Liver (tissue), 9 donors: Measurements from ENCODE around the gene PGA3. TPM values are rescaled to one million over a fixed set of nuclear protein-coding genes. Genes with fewer than 3 reads are reported as not detected.

Source experiments
- DNase-seq: peaks from one replicate; pipeline ENCODE4 v3.0.0-alpha.2; 2017; ENCODE audit warnings: low spot score
- H3K27ac ChIP-seq, 2 donors: one replicate each; pipeline ENCODE4 v1.7.0; 2013; ENCODE audit warnings: inconsistent platforms in 2 of 2, low read length in 2 of 2, control low read depth in 1 of 2, low read depth in 1 of 2, mild to moderate bottlenecking in 1 of 2
- H3K27me3 ChIP-seq, 4 donors: one replicate each; pipeline versions ENCODE4 v1.6.1 to v1.7.0; 2013; ENCODE audit warnings: low read length in 3 of 4, inconsistent platforms in 1 of 4, mild to moderate bottlenecking in 1 of 4, moderate library complexity in 1 of 4; ENCODE audit not compliant: control insufficient read depth in 4 of 4, insufficient read depth in 4 of 4
- H3K36me3 ChIP-seq, 4 donors: one replicate each; pipeline versions ENCODE4 v1.6.1 to v1.7.0; 2013; ENCODE audit warnings: low read length in 3 of 4, mild to moderate bottlenecking in 3 of 4, low read depth in 1 of 4, moderate library complexity in 1 of 4; ENCODE audit not compliant: control insufficient read depth in 4 of 4, insufficient read depth in 3 of 4
- H3K4me1 ChIP-seq, 4 donors: one replicate each; pipeline versions ENCODE4 v1.6.1 to v1.7.0; 2013; ENCODE audit warnings: low read length in 3 of 4, mild to moderate bottlenecking in 3 of 4, moderate library complexity in 1 of 4; ENCODE audit not compliant: control insufficient read depth in 4 of 4, insufficient read depth in 4 of 4
- H3K4me3 ChIP-seq, 3 donors: one replicate each; pipeline versions ENCODE4 v1.6.1 to v1.7.0; 2013; ENCODE audit warnings: low read length in 3 of 3, control low read depth in 1 of 3, low read depth in 1 of 3, mild to moderate bottlenecking in 1 of 3
- H3K9ac ChIP-seq, 2 donors: one replicate each; pipeline ENCODE4 v1.7.0; 2013; ENCODE audit warnings: low read length in 2 of 2, mild to moderate bottlenecking in 2 of 2, moderate library complexity in 2 of 2, control low read depth in 1 of 2, low read depth in 1 of 2
- H3K9me3 ChIP-seq, 4 donors: one replicate each; pipeline versions ENCODE4 v1.6.1 to v1.7.0; 2013; ENCODE audit warnings: low read length in 3 of 4; ENCODE audit not compliant: control insufficient read depth in 4 of 4
- ATF3 ChIP-seq: IDR thresholded peaks from 2 replicates; pipeline ENCODE4 v1.6.1; 2016; ENCODE audit warnings: antibody characterized with exemption
- CTCF ChIP-seq: fragments of 150-350 bp; IDR thresholded peaks from 2 replicates; pipeline ENCODE4 v1.5.1; 2017; ENCODE audit warnings: improper control_type of control experiment, low read depth, low read length; ENCODE audit not compliant: missing input control
- EGR1 ChIP-seq, 2 donors: IDR thresholded peaks; 2 replicates each; pipeline ENCODE4 v1.6.1; 2016 to 2018; ENCODE audit warnings: antibody characterized with exemption in 2 of 2, low read depth in 2 of 2
- FOXA1 ChIP-seq: IDR thresholded peaks from 2 replicates; pipeline ENCODE4 v1.6.1; 2016; ENCODE audit warnings: antibody characterized with exemption
- FOXA2 ChIP-seq: IDR thresholded peaks from 2 replicates; pipeline ENCODE4 v1.6.1; 2016; ENCODE audit warnings: antibody characterized with exemption
- GABPA ChIP-seq, 2 donors: IDR thresholded peaks in 1 of 2; conservative IDR thresholded peaks in 1 of 2; 2 replicates each; pipeline ENCODE4 v1.6.1; 2016; ENCODE audit warnings: antibody characterized with exemption in 2 of 2, mild to moderate bottlenecking in 1 of 2, moderate library complexity in 1 of 2
- HNF4A ChIP-seq, 2 donors: conservative IDR thresholded peaks; 2 replicates each; pipeline ENCODE4 v1.6.1; 2016; ENCODE audit warnings: antibody characterized with exemption in 2 of 2, mild to moderate bottlenecking in 2 of 2
- HNF4G ChIP-seq: IDR thresholded peaks from 2 replicates; pipeline ENCODE4 v1.6.1; 2016; ENCODE audit warnings: antibody characterized with exemption
- JUND ChIP-seq, 2 donors: IDR thresholded peaks; 2 replicates each; pipeline ENCODE4 v1.6.1; 2016; ENCODE audit warnings: antibody characterized with exemption in 2 of 2
- MAX ChIP-seq: IDR thresholded peaks from 2 replicates; pipeline ENCODE4 v1.6.1; 2016; ENCODE audit warnings: antibody characterized with exemption
- NR2F2 ChIP-seq: IDR thresholded peaks from 2 replicates; pipeline ENCODE4 v1.6.1; 2016; ENCODE audit warnings: antibody characterized with exemption
- RAD21 ChIP-seq, 2 donors: IDR thresholded peaks; 2 replicates each; pipeline ENCODE4 v1.6.1; 2016; ENCODE audit warnings: antibody characterized with exemption in 2 of 2, mild to moderate bottlenecking in 2 of 2
- REST ChIP-seq: IDR thresholded peaks from 2 replicates; pipeline ENCODE4 v1.6.1; 2016; ENCODE audit warnings: antibody characterized with exemption, mild to moderate bottlenecking
- RXRA ChIP-seq, 2 donors: IDR thresholded peaks; 2 replicates each; pipeline ENCODE4 v1.6.1; 2017 to 2018; ENCODE audit warnings: antibody characterized with exemption in 2 of 2, mild to moderate bottlenecking in 1 of 2
- SP1 ChIP-seq: IDR thresholded peaks from 2 replicates; pipeline ENCODE4 v1.6.1; 2018; ENCODE audit warnings: antibody characterized with exemption, mild to moderate bottlenecking
- TAF1 ChIP-seq: conservative IDR thresholded peaks from 2 replicates; pipeline ENCODE4 v1.6.1; 2016; ENCODE audit warnings: antibody characterized with exemption, mild to moderate bottlenecking
- YY1 ChIP-seq: IDR thresholded peaks from 2 replicates; pipeline ENCODE4 v1.6.1; 2016; ENCODE audit warnings: antibody characterized with exemption, mild to moderate bottlenecking
- ZBTB33 ChIP-seq: IDR thresholded peaks from 2 replicates; pipeline ENCODE4 v1.6.1; 2016; ENCODE audit warnings: antibody characterized with exemption
- WGBS: extraction: QIAGEN DNeasy Blood & Tissue Kit; methylation state at CpG from one replicate; pipeline ENCODE4 v1.1.7; 2013; 5-methylcytosine and 5-hydroxymethylcytosine counted together
- polyA plus RNA-seq, 2 donors: library from polyadenylated mRNA; stranded (reverse) in 1 of 2; unstranded in 1 of 2; fragments of 200-250 nt in 1 of 2; fragments of >200 nt in 1 of 2; fragmentation: Nextera tagmentation in 1 of 2; extraction: Ambion mirVana in 1 of 2; gene quantifications; one replicate each; pipeline versions ENCODE4 v1.2.1 to v1.2.3, GENCODE V29; 2013 to 2015
- total RNA-seq, 2 donors: library from RNA; depleted of rRNA; stranded (reverse); fragments of >200 nt; gene quantifications; one replicate each; pipeline ENCODE4 v1.2.3, GENCODE V29; 2014
- donor health status: healthy.
- donor health status: healthy.
- donor health status: healthy.
- donor health status: healthy.
- donor health status: healthy.

PGA3 gene
- total and polyA plus RNA-seq, 4 donors: 0.25 to 0.56 (median 0.54) TPM; not detected in 1

GRCh38 chr11:61154528-61154927 is 48.8 kb upstream of the PGA3 start:
- Histone ChIP-seq H3K9me3 (peaks cover 0 to 6% (median 0%) of the 10 kb centered on the region in 4 donors), H3K27ac (no peak overlapping the region), H3K4me3 (no peak overlapping the region), H3K9ac (no peak overlapping the region), H3K36me3 (peaks cover 0 to 8% (median 0%) of the 10 kb centered on the region in 4 donors), H3K4me1 (peaks cover 0 to 7% (median 2%) of the 10 kb centered on the region in 4 donors), H3K27me3 (no peaks in the 10 kb centered on the region)
- 96% methylated on average over 4 of the region's 4 CpGs for WGBS
- no peak for TF ChIP-seq REST
- no peak for TF ChIP-seq YY1
- no peak for TF ChIP-seq ZBTB33
- TF ChIP-seq HNF4G: no peak
- no peak for TF ChIP-seq FOXA1
- TF ChIP-seq JUND (IDR thresholded peaks at IDR 0.05): no peak
- no peak for TF ChIP-seq CTCF
- TF ChIP-seq ATF3: no peak
- no peak for DNase-seq

- H3K27me3 ChIP-seq: no peaks in the 10 kb centered on the region
- WGBS: 98% methylated on average over 1 of the region's 1 CpG
- no peak for TF ChIP-seq NR2F2
- no peak for TF ChIP-seq HNF4G
- TF ChIP-seq SP1: no peak
- TF ChIP-seq TAF1: no peak
- TF ChIP-seq RAD21 (IDR thresholded peaks at IDR 0.05): no peak
- no peak for TF ChIP-seq JUND (IDR thresholded peaks at IDR 0.05)
- no peak for TF ChIP-seq MAX
- no peak for TF ChIP-seq ZBTB33
- TF ChIP-seq FOXA2: no peak
- TF ChIP-seq FOXA1: no peak
- TF ChIP-seq GABPA (IDR thresholded peaks at IDR 0.05 in 1 of 2, conservative IDR thresholded peaks at IDR 0.05 in 1 of 2): no peak
- no peak for TF ChIP-seq EGR1 (IDR thresholded peaks at IDR 0.05; ENCODE audit: low read depth in 2 of 2)
- TF ChIP-seq YY1: no peak
- TF ChIP-seq RXRA (IDR thresholded peaks at IDR 0.05): no peak
- TF ChIP-seq ATF3: no peak
- no peak for TF ChIP-seq CTCF
- no peak for TF ChIP-seq HNF4A (conservative IDR thresholded peaks at IDR 0.05)
Measured at GRCh38 chr11:61155312-61155711, 48.0 kb upstream of the PGA3 start.

More at GRCh38 chr11:61155312-61155711, 48.0 kb upstream of the PGA3 start:
- no peak overlapping the region for H3K4me3 ChIP-seq
- H3K4me1 ChIP-seq: peaks cover 2 to 7% (median 4%) of the 10 kb centered on the region in 4 donors
- no peak overlapping the region for H3K27ac ChIP-seq
- H3K36me3 ChIP-seq: peaks cover 0 to 8% (median 0%) of the 10 kb centered on the region in 4 donors
- H3K9me3 ChIP-seq: peaks cover 0 to 6% (median 0%) of the 10 kb centered on the region in 4 donors
- H3K9ac ChIP-seq: no peak overlapping the region
- DNase-seq: no peak
